ENCODE results near the gene SOD2.
A peak's percentile ranks its signal among the peaks of the same experiment; 100 is the strongest.
"Not testable (repeated sequence)": the region's sequence is repeated elsewhere in the genome, so short reads cannot be mapped to it uniquely, and the experiment has no call there.

The SOD2 gene

DNA sequence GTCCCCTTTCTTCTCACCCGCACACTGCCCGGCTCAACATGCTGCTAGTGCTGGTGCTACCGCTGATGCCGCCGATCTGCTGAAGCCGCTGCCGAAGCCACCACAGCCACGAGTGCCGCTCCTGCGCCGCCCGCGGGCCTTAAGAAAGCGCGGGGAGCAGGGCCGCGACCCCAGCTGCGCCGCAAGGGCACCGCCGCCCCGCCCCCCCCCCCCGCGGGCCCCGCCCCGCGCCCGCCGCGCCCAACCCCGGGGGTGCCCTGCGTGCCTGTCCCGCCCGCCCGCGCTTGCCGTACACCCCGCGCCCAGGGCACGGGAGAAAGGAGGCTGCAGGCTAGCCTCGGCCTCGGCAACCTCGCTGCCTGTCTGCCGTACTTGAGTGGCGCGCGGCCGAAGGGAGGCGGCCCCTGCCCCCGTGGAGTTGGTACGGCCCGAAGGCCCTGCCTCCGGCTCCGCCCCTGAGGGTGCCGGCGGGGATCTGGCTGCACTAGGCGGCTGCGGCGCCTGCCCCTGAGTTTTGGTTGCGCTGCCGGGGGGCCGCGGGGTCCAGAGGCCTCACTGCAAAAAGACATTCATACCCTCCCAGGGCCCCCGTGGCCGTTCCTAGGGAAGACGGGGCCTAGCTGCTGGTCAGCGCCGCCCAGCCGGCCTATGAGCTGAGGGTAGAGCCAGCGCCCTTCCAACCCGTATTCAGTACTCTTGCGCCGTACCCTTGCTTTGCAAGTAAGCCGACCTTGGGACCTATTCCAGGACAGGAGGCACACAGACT, at the start of gene SOD2:
Gene SOD2 (minus strand): TSS at position 114 of the 766 bp plus-strand sequence. CDS start 74 bp downstream, at position 40.
- DNase-seq = peak; percentile 75 to 77

DNA sequence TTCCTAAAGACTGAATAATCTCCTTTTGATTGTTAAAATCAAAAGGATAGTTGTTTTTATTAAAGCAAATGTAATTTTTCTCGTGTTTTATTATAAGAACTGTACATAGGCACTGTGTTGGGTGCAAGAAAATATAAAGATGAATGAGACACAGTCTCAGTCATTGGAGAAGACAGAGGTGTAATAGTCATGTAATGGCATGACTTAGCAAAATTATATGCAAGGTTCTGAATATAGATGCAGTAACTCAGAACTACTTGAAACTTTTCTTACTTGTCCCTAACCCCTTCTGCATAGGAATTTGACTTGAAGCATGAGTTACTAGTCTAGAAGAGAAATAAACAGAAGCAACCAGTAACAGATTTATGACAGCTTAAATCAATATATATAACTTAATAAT, 49.1 kb upstream of the SOD2 start:
- no peak for DNase-seq

DNA sequence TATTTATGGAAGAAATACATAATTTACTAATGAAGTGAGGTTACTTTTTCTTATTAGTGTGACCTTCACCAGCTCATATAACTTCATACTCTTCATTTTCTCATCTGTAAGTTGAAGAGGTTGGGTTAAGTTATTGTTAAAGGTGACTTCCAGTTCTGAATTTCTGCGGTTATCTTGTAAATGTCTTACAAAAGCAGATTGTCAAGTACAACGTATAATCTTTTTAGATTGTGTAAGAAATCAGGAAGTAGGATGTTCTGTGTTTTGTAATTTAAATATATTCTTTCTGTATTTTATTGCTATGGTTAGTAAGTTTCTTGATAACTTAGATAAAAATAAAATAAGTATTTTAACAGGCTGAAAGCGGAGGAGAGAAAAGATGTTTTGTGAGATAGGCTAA, 46.3 kb upstream of the SOD2 start:
- DNase-seq = no peak

DNA sequence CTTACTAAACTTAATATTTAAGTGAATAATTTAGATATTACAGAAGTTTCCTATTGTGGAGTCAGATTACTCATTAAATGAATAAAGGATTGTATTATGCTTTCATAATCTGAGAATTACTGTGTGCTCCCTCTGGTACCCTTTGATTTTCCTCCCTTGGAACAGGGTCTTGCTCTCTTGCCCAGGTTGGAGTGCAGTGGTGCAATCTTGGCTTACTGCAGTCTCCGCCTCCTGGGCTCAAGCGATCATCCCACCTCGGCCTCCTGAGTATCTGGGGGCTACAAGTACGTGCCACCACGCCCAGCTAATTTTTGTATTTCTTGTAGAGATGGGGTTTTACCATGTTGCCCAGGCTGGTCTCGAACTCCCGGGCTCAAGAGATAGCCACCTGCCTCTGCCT, 43.9 kb upstream of the SOD2 start:
- no peak for DNase-seq

DNA sequence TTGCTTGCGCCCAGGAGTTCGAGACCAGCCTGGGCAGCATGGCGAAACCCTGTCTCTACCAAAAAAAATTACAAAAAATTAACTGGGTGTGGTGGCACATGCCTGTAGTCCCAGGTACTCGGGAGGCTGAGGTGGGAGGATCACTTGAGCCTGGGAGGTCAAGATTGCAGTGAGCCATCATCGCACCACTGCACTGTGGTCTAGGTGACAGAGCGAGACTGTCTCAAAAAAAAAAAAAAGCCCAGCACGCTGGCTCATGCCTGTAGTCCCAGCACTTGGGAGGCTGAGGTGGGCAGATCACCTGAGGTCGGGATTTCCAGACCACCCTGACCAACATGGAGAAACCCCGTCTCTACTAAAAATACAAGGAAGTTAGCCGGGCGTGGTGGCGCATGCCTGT, 40.4 kb upstream of the SOD2 start:
- DNase-seq = not testable (repeated sequence)

DNA sequence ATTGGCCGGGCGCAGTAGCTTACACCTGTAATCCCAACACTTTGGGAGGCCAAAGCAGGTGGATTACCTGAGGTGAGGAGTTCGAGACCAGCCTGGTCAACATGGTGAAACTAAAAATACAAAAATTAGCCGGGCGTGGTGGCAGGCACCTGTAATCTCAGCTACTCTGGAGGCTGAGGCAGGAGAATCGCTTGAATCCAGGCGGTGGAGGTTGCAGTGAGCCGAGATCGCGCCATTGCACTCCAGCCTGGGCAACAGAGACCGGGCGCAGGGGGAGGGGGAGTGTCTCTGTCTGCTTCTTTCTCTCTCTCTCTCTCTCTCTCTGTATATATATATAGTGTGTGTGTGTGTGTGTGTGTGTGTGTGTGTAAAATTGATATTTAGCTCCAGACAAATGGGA, 39.5 kb upstream of the SOD2 start:
- not testable (repeated sequence) for DNase-seq

DNA sequence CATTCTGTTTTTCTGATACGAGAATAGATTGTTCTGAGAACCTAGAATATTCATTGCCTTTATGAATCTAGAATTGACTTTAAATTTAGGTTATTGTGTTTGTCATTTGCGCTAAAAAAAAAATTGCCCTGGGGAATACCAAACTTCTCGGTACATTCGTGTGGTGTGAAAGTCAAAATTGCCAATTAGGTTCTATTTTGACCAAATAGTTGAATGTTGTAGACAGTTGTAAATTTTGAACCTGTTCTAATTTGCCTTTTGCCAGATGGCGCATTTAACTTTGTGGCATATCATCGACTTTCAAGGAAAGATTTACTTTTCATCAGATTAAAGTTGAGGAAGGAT, 37.3 kb upstream of the SOD2 start:
- no peak for DNase-seq

DNA sequence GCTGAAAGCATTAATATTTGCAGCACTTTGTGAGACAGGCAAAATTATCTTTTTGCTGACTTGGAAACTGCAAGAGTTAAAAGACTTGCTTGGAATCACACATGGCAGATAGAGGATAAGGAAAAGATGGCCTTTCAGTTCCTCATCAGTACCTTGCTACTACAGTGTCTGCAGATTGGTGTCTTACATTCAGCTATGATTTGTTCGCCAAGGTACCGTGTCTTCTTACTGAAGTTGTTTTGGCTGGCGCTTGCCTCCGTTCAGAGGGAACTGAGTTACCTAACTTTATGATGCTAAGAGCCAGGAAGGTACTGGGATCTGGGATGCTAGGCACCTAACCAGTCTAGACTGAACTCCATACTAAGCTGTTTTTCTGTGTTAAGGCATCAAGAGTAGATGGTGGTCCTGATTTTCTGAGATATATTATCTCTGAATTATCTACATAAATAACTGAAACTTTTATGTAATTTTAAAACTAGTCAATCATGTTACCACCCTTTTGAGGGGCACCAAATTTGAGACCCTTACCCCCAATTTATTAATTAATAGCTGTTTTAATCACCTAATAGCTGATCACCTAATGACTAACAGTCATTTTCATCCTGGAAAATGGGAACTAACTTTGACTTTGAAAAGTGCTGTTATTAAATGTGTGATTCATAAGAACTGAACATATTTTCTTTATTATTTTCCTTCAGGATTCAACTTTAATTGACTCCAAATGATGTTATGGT, 36.7 kb upstream of the SOD2 start:
- DNase-seq = no peak

DNA sequence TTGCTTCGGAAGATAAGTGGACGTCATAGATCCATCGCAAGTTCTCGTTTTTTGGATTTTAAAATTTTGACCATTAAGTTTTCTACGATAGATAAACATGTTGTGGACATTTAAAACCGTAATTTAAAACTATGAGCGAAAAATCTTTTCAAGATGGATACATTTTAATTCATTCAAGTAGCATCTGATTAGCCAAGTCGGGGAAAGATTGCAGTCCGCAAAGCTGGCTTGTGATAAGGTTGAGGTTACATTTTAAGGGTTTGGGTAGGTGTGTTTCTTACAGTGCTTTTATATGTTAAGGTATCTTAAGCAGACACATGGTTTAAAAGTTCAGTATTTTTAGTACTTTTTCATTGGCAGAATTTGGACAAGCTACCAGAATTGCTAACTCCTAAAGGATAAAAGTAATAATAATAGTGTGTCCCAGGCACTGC, 35.5 kb upstream of the SOD2 start:
- no peak for DNase-seq

DNA sequence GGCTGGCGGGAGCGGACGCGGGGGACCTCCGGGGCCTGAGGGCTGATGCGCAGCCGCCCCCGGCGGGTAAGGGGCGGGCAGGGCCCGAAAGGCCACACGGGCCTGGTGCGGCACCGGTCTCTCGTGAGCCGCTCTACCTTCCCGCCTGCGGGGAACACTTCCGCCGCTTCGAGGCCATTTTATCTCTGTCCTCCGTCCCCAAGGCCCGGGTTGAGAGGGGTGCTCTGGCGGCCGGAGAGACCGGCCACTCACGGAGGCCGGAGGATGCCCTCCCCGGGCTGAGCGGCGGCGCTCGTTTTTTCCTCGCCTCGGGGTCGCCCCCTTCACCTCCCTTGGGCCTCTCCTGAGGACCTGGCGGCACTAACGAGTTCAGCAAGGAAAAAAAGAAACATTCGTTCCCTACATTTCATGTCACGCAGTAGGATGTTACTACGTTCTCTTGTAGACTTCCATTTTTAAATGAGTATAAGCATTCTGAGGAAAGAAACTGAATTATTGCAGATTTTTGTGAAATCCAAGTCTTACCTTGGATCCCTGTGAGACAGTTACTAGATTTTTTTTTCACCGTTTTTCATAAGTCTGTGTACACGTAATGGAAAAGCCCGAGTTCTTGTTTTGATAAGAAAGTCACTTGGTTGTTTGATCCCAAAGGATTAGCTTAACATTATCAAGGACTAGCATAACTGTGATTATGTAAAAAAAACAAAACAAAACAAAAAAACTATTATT, 34.8 kb upstream of the SOD2 start:
- DNase-seq = no peak

DNA sequence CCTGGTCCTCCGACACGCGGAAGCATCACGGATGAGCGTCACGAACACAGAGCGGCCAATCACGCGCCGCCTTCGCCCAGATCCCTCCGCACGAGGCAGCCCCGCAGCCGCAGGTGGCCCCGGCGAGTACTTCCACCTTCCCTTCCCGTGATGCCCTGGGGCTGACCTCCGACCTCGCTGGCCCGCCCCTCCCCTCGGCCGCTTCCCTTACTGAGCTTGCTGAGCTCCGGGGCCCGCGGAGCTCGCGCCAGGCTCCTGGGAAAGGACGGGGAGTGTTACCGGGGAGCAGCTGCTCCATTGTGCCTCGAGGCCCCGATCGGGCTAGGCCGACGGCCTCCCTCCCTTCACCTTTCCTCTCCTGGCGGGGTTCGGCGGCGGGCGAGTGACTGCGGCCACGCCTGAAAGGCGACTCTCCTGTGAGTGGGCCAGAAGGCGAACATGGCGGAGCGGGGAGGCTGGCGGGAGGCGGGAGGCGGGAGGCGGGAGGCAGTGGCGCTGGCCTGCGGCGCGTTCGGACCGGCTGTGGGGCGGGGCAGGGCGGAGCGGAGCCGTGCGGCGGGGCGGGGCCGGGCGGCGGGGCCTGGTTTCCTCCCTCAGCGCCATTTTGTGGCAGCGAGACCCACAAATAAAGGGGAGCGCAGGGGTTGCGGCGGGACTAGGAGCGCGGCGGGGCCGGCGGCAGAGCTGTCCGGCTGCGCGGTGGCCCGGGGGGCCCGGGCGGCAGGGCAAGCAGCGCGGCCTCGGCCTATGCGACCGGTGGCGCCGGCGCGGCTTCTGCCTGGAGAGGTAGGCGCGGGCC, 34.1 kb upstream of the SOD2 start, which contains the start of gene WTAP:
Gene WTAP (plus strand): TSS at position 589 of the 799 bp plus-strand sequence. CDS start 8,760 bp downstream, outside the sequence.
- peak; percentile 95 to 98 for DNase-seq

DNA sequence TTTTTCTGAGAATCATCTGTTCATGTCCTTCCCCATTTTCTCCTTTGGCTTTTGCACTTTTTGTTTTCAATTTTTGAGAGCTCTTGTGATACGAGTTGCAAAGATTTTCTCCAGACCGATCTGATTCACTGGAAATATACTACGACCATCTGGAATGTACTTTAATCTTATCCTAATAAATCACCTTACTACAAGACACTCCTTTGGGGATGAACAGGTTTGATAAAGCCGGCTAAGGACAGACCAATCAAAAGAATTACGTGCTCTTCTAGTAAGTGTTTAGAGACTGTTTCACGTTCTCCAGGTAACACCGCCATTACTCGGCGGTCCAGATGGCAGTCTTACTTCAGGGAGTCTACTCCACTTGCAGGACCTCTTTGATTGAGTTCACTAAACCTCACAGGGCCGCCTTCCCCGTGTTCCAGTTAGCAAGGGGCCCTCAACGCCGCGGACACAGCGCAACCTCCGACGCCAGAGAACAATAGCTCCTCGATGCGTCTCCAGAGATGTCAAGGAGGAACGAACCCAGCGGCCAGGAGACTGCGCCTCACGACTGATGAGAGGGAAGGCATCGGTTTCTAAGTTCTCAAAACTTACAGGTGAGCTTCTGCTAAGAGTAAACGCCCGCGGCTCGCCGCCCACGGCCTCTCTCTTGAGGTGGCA, 33.3 kb upstream of the SOD2 start:
- DNase-seq = no peak

DNA sequence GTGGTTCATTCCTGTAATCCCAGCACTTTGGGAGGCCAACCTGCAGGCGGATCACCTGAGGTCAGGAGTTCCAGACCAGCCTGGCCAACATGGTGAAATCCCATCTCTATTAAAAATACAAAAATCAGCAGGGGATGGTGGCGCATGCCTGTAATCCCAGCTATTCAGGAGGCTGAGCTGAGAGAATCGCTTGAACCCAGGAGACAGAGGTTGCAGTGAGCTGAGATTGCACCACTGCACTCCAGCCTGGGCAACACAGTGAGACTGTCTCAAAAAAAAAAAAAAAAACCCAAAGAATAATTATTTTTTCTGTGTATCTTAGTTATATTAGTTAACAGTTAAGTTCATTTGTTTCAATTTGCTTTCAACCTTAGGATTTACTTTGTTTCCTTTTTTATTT, 32.2 kb upstream of the SOD2 start:
- not testable (repeated sequence) for DNase-seq

DNA sequence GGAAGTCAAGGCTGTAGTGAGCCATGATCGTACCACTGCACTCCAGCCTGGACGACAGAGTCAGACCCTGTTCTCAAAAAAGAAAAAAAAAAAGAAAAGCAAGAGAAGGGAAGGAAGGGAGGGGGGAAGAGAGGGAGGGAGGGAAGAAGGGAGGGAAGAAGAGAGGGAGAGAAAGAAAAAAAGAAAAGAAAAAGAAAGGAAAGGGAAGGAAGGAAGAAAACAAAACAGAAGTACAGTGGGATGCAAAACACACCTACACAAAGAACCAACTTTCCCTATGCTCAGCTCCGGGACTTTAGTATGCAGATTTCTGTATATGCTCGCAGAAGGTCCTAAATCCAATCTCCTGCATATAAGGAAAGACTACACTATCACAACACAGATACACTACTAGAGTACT, 31.7 kb upstream of the SOD2 start:
- DNase-seq = no peak

DNA sequence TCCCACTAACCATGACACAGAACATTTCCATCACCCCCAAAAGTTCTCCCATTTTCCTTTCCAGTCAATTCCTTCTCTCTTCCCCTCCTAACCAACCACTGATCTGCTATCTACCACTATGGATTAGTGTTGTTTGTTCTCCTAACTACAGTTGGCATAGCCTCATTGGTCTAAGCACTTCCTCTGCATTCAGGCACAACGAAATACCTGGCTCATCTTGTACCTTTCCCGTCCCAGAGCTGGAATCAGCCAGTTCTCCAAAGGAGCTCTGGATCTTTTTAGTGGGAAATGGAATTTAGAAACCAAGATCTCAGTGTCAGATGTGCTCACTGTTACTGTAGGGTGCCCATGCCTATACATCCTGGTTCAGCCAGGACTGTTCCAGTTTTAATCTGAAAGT, 30.2 kb upstream of the SOD2 start:
- no peak for DNase-seq

DNA sequence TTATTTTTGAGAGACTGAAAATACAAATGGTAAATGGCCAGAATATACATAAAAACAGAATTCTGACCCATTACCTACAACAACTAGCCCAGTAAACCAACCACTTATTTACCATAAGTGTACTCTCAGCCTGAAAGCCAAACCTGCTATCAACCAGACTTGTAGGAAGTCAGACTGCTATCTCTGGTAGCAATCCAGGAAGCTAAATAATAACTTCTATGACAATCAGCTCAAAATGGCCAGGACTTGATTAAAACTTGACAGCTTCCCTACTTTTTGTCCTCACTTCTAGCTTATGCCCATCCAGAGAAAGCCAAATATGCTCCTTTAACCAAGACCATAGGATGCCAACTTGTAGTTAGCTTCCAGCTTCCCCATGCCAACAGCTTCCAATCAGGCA, 29.6 kb upstream of the SOD2 start:
- no peak for DNase-seq

DNA sequence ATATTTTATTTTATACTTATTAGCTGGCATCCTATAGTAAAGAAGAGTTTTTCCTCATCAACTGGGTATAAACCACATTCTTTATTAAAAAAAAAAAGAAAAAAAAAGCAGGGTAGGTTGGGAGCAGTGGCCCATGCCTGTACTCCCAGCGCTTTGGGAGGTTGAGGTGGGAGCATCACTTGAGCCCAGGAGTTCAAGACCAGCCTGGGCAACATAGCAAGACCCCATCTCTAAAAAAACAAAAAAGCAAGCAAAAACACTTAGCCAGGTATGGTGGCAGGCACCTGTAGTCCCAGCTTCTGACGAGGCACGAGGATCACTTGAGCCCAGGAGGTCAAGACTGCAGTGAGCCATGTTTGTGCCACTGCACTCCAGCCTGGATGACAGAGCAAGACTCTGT, 28.9 kb upstream of the SOD2 start:
- DNase-seq = not testable (repeated sequence)

DNA sequence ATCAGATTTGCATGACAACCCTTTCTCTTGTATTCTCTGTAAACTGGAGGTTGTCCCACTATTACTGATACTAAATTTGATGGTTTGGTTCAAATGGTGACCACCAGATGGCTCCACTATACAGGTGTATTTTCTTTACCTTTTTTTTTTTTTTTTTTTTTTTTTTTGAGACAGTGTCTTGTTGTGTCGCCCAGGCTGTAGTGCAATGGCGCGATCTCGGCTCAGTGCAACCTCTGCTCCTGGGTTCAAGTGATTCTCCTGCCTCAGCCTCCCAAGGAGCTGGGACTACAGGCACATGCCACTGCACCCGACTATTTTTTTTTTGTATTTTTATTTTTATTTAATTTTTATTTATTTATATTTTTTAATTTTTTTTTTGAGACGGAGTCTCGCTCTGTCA, 27.7 kb upstream of the SOD2 start:
- DNase-seq = peak in 1 of 2 experiments; percentile 13

DNA sequence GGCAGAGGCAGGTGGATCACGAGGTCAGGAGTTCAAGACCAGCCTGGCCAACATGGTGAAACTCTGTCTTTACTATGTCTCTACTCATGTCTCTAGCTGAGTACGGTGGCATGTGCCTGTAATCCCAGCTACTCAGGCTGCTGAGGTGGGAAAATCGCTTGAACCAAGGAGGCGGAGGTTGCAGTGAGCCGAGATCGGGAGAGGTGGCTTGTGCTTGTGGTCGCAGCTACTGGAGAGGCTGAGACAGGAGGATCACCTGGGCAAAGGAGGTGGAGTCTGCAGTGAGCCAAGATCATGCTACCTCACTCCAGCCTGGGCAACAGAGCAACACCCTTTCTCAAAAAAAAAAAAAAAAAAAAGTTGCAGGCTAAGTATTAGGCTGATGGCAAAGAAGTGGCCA, 26.2 kb upstream of the SOD2 start:
- DNase-seq = no peak

DNA sequence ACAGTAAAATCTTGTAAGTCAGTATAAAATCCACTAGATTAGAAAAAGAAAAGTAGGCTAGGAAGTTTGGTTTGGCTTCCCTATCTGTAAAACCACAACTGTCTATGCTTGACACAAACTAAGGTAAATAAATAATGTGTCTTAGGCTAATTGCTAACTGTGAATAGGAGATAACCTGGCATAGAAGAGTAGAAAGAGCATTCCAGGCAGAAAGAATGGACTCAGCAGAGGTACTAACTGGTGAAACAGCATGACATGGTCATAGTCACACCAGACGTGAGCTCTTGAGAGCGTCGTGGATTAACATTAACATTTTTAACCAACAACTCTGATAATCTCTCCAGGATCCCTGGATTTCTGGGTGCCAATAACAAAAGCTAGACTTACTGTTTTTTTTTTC, 25.6 kb upstream of the SOD2 start:
- DNase-seq = no peak

DNA sequence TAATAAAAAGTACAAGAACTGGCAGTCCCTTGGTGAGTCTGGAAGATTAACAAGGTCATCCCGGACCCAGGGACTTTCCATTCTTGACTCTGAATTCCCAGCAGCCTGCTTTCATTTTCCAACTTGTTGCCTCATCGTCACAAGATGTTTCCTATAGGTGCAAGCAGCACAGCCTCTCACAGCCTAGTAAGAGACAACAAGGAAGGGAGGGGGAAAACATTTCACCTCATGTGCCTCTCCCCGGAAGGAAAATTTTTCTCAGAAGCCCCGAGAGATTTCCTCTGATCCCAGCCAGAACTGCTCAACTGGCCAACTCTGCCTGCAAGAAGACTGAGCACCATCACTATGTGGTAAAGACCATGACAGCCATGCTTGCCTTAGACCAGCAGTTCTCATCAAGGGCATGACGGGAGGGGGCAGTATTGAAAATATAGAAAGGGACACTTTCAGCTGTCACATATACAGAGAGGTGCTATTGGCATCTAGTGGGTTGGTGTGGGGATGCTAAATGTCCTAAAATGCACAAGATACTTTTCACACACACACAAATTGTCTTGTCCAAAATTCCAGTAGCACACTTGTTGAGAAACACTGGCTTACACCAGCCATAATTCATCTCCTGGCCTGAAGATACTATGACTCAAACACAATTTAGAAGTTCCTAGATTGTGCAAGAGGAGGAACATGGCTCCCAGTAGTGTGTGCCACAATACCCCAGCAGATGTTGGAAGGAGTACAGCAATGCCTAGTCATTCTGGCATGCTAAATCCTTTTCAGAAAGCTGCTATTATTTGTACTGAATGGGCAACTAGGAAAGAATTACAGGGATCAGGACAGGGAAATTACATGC, 23.4 kb upstream of the SOD2 start:
- no peak for DNase-seq

Measured in stimulated activated CD4-positive, alpha-beta T cell treated with anti-CD3 and anti-CD28 coated beads, Interleukin-4, amount 100 ng/mL, for 4 hours (primary cell).